ENCODE data around the gene BTN3A1.

BTN3A1 gene

GRCh38 chr6:26401389-26401986 is 587 bp upstream of the BTN3A1 start:
- Histone ChIP-seq H3K4me3 (peak overlapping the region; percentile 74), H3K27ac (peak overlapping the region; percentile 70 to 84)
- TF ChIP-seq CTCF (IDR thresholded peaks at IDR 0.05) = no peak
- DNase-seq (ENCODE audit: low spot score) = no peak

- H3K4me3 ChIP-seq = no peak overlapping the region
- no peak overlapping the region for H3K27ac ChIP-seq
- no peak for DNase-seq (ENCODE audit: low spot score)
- no peak for TF ChIP-seq CTCF (IDR thresholded peaks at IDR 0.05)
Measured at GRCh38 chr6:26403893-26404292, 1.8 kb downstream of the BTN3A1 start.

GRCh38 chr6:26404546-26404945 is 2.5 kb downstream of the BTN3A1 start:
- H3K27ac ChIP-seq = no peak overlapping the region
- no peak for TF ChIP-seq CTCF (IDR thresholded peaks at IDR 0.05)
- H3K4me3 ChIP-seq = no peak overlapping the region

GRCh38 chr6:26408828-26409730 is 7.0 kb downstream of the BTN3A1 start:
- TF ChIP-seq CTCF (IDR thresholded peaks at IDR 0.05) = no peak

More at GRCh38 chr6:26404546-26404945, 2.5 kb downstream of the BTN3A1 start:
- no peak for DNase-seq (ENCODE audit: low spot score)

GRCh38 chr6:26411751-26412150 is 9.7 kb downstream of the BTN3A1 start:
- H3K27ac ChIP-seq = no peak overlapping the region
- no peak for TF ChIP-seq CTCF (IDR thresholded peaks at IDR 0.05)
- no peak overlapping the region for H3K4me3 ChIP-seq
- DNase-seq (ENCODE audit: low spot score) = no peak

More at GRCh38 chr6:26408828-26409730, 7.0 kb downstream of the BTN3A1 start:
- H3K4me3 ChIP-seq = no peak overlapping the region
- DNase-seq (ENCODE audit: low spot score) = no peak
- H3K27ac ChIP-seq = no peak overlapping the region

GRCh38 chr6:26412228-26412627 is 10.2 kb downstream of the BTN3A1 start:
- Histone ChIP-seq H3K4me3 (no peak overlapping the region), H3K27ac (no peak overlapping the region)
- no peak for DNase-seq (ENCODE audit: low spot score)
- TF ChIP-seq CTCF (IDR thresholded peaks at IDR 0.05) = no peak

All from coronary artery (tissue), 2 donors.